Activated CD4-positive, alpha-beta T cell treated with anti-CD3 and anti-CD28 coated beads, Interleukin-2, Interleukin-4, amounts not matched to agents 100 ng/mL and 50 ng/mL, durations not matched to agents 16 hours and 8 hours (primary cell): Measurements from ENCODE around the gene FCRLA.
"Not testable (repeated sequence)": the region's sequence is repeated elsewhere in the genome, so short reads cannot be mapped to it uniquely, and the experiment has no call there.

Experiments used
- DNase-seq: peaks from one replicate; pipeline ENCODE4 v3.0.0-alpha.2; 2020; ENCODE audit warnings: low spot score

The FCRLA gene, protein sequence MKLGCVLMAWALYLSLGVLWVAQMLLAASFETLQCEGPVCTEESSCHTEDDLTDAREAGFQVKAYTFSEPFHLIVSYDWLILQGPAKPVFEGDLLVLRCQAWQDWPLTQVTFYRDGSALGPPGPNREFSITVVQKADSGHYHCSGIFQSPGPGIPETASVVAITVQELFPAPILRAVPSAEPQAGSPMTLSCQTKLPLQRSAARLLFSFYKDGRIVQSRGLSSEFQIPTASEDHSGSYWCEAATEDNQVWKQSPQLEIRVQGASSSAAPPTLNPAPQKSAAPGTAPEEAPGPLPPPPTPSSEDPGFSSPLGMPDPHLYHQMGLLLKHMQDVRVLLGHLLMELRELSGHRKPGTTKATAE

DNA sequence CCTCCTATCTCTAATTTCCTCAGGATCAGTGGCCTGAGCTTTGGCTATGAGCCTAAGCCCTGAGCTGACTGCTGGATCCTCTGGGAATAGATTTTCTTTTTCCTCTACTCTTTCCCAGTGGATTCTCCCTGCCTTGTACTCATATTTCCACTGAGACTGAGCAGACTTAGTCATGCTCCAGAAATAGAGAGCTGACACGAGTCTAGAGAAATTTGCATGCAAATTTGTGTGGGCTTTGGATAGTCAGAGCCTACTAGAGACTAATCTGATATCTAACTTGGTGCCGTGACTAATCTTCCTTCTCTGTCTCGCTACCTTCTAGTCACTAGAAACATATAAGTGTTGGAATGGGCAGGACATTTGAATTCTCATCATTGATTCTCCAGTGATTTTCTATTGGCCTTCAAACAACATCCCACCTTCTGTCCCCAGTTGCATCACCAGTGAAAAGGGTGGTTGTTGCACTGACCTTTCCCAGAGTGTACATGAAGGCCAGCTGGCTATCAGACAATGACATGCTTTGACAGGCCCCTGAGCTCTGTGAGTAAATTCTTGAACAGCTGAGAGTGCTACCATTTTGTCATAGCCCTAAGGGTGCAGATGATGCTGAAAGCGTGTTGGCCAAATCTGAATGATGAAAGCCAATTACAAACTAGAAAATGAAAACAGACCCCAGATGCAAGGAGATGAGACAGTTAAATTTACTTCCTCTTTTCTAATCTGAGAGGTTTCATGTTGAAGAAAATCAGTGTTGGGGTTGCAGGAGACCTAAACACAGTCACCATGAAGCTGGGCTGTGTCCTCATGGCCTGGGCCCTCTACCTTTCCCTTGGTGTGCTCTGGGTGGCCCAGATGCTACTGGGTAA is at the start of gene FCRLA:
FCRLA (plus strand) TSS at position 748 of the 866 bp plus-strand sequence; CDS start at position 784, 36 bp downstream.
- no peak for DNase-seq

DNA sequence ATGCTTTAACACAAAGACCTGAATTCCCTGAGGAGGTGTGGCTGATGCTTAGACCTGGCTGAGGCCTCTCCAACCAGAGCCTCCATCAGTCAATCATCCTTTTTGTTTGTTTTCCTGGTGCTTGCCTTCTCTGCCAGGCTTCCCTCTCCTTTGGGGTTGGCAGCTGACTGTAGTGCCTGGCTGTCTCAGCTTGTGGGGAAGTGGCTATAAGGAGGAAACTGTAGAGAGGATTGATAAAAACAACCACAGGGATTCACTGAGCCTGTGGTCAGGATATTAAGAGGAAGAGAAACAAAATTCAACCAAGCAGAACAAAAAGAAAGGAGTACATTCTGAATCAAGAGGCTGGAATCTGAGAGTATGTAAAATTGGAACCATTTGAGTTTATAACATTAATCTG is 48.5 kb upstream of the FCRLA start:
- DNase-seq: not testable (repeated sequence)

DNA sequence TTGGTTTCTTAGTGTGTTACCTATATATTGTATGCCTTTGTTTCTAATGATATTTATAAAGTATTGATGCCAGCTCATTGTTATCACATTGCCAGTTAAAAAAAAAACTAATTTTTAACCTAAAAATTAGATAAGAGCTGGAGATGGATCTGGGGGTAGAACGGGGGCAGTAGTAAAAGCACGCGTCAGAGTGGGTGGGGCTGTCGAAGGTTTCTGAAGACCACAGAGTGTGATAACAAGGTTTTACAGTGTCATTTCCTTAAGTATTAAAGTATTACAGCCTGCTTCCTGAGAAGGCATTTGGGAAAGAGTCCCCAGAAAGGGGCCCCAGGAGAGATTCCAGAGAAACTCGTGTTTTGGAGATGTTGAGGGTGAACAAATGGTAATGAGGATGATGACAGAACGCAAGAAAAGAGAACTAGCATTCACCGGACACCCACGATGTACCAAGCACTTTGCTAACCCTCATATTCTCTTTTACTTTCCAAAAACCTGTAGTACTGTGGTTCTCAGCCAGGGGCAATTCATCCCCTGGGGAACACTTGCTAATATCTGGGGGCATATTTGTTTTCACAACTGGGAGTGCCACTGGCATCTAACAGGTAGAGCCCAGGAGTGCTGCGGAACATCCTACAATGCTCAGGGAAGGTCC is 45.2 kb upstream of the FCRLA start:
- DNase-seq: not testable (repeated sequence)

DNA sequence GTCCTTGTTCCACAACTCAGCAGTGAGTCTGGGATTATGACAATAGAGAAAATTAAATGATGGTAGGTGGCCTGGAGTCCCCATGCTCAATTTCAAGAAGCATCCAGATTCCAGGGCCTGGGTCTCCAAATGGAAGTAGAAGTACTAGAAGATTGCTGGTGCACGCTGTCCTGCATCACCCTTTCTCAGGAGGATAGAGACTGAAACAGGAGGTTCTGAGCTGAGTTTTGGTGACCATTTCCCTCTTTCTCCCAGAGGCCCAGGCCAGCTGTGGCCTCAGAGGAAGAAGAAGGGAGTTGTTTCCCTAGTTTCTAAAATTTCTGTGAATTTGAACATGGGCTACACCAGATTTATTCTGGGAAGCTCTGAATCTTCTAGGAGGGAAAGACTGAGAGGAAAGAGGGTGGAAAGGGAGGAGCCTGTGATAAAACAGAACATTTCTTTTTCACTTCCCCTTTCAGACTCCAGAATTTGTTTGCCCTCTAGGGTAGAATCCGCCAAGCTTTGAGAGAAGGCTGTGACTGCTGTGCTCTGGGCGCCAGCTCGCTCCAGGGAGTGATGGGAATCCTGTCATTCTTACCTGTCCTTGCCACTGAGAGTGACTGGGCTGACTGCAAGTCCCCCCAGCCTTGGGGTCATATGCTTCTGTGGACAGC is 44.2 kb upstream of the FCRLA start, which contains the start of gene FCGR2B:
FCGR2B (plus strand) TSS at position 460 of the 656 bp plus-strand sequence; CDS start at position 559, 99 bp downstream.
- DNase-seq: not testable (repeated sequence)

DNA sequence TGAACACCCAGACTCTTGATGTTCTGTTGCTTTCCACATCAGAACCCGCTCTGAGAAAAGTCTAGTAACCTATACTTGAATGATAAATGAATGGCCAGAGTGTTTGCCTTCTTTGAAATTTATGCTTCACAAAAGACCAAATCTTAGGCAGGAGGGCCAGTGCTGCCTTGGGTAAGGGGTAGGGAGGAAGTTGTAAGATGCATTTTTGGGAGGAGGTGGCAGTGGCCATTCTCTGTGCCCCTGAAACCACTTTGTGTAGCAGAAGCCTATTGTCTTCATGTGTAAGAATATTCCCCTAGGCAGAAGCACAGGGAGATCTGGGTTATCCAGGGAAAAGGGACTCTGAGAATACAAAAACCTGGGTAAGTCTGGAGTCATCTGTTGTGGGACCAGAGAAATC is 43.5 kb upstream of the FCRLA start:
- not testable (repeated sequence) for DNase-seq

DNA sequence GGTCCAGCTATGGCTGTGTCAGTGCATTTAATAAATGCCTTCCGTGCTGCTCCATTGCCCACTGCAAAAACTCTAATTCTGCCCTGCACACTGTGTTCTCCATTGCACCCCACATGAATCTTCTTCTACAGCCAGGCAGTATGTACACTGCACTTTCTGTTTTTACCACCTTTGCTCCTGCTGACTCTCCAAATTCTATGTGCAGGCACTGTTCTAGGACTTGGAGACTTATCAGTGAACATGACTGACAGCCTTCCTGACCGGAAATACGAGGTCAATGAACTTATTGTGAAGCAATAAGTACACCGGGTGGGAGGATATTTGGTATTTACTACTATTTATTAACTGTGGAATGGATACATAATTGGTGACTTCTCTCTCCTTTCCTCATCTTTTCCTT is 42.3 kb upstream of the FCRLA start:
- DNase-seq: not testable (repeated sequence)

DNA sequence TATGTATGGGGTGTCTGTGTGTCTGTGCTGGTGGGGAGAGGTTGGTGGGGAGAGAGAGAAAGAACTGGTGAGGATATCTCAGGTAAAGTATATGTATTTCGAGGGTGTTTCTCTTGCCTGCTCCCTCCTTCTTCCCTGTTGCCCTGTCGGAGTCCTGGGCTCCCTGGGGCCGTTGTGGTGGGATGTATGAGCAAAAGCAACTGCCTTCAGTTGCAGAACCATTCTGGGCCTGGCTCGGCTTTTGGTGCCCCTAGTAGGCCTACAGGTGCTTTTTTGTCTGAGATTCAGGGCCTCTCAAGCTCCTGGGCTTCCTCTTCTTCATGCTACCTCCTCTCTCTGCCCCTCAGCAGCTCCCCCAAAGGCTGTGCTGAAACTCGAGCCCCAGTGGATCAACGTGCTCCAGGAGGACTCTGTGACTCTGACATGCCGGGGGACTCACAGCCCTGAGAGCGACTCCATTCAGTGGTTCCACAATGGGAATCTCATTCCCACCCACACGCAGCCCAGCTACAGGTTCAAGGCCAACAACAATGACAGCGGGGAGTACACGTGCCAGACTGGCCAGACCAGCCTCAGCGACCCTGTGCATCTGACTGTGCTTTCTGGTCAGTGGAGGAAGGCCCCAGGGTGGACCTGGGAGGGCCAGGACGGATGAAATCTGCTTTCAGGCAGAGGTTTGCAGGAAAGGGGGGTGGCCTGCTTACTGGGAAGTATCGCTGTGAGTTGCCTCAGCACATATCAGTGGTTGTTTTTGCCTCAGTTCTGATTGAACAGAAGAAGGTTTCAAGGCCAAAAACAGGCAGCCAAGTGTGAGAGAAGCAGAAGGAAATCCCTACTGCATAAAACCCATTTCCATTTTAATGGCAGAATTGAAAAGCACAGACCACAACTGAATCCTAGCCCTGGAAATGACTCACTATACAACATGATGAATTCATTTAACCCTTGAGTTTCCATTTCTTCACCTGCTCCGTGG is 35.7 kb upstream of the FCRLA start:
- DNase-seq: peak; percentile 23

DNA sequence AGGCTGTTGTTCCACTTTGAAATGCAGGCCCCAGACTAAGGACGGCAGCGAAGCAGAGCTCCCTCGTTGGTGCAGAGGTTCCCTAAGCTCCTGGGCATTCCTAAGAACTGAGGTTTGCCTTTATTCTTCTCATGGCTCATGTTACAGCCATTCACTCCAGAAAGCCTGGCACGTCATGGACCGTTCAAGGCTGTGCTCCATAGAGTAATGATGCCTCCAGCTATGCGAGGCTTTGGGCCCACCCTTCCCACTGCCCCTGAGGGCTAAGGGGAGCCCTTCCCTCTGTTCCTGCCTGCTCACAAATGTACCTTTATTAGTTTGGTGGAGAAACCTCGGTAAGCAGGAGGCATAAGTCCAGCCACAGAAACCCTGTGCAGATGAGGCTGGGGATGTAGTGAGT is 33.6 kb upstream of the FCRLA start:
- not testable (repeated sequence) for DNase-seq

DNA sequence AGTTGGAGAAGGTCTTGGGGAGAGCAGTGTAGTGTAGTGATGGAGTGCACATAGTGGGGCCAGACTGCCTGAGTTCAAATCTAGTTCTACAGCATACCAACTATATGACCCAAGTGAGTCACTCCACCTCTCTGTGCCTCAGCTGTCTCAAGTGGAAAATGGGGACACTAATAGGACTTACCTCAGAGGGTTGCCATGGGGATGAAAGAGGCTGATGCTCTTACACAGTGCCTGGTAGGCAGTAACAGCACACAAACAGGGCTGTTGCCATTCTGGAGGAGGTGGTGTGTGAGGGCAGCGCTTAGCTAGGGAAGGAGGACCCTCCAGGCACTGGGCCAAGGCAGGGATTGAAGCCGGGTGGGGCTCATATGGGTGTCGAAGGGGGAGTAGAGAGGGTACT is 32.6 kb upstream of the FCRLA start:
- DNase-seq: not testable (repeated sequence)

DNA sequence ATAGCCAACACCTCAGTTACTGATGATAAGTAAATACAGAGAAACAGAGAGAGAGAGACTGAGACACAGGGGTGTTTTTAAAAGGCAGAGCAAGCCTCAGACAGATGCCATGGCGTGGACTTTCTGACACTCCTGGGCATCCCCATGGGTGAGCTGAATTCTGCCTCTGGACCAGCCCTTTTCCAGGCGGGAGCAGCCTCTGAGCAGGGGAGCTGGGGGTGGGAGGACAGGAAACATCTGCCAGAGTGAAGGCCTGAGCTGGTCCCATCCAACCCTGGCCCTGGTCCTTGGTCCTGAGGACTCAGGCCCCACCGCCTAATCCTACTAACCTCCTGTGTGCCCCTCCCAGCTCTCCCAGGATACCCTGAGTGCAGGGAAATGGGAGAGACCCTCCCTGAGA is 32.1 kb upstream of the FCRLA start:
- not testable (repeated sequence) for DNase-seq

DNA sequence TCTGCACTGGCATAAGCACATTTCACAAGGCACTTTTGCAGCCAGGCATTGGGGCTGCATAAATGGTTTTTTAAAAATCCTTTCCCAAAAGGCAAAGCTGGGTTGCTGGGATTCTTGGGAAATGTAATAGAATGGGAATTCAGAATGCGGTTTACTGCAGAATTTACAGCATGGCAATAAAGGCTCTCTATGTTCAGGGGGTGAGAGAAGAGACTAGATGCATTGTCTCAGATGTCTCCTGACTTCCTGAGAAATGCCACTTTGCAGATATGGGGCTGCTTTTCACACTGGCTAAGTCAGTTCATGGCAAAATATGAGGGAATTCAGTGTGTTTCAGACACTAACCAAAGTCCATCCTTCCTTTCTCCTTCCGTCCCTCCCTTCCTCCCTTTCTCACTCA is 30.6 kb upstream of the FCRLA start:
- DNase-seq: no peak

DNA sequence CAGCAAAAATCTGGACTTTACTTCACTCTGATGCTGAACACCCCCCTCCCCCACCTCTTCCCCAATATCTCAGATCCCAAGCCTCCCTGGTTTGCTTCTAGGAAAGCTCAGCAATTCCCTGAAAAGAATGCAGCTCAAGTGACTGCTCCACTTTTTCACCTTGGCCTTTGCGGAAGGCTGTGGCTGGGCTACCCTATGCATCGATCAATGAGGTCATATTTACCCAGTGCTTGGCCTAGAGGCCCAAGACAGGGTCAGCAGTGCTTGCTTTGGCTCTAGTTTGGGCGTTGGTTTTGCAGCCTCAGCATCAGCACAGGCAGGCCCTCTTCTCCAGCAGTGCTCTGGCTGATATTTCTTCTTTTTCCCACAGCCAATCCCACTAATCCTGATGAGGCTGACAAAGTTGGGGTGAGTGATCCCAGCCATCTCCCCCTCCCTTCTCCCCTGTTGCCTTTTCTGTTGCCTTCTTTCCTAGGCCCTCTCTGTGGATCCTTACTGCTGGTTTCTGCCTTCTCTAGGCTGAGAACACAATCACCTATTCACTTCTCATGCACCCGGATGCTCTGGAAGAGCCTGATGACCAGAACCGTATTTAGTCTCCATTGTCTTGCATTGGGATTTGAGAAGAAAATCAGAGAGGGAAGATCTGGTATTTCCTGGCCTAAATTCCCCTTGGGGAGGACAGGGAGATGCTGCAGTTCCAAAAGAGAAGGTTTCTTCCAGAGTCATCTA is 29.9 kb upstream of the FCRLA start:
- no peak for DNase-seq

DNA sequence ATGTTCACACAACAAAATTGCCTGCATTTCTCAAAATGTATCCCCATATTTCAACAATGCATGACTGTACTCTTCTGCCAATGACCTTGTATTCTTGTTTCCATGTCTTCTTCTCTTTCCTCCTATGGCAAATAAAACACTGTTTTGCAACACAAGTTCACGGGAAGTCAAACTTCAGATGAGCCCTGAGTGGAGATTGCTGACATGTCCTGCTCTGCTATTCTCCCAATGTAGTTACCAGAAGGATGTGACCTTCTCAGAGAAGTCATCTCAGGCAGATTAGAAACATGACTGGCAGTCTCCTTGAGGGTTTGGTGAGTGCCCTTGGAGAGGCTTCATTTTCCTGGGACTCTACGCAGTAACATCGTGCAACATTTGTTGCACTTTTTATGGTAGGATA is 28.5 kb upstream of the FCRLA start:
- DNase-seq: no peak

DNA sequence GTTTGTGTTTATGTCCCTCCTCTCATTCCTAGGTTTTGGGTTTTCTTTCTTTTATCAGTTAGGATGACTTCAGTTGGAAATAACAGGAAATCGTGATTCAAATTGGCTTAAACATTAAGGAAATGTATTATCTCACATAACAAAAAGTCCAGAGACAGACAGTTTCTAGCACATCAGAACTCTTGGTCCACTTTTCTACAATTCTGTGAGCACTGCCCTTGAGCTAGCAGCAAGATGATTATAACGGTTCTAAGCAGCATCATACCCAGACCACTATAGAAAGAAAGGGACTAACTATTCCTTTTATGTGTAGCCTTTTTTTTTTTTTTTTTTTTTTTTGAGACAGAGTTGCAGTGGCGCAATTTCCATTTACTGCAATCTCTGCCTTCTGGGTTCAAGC is 25.1 kb upstream of the FCRLA start:
- no peak for DNase-seq

DNA sequence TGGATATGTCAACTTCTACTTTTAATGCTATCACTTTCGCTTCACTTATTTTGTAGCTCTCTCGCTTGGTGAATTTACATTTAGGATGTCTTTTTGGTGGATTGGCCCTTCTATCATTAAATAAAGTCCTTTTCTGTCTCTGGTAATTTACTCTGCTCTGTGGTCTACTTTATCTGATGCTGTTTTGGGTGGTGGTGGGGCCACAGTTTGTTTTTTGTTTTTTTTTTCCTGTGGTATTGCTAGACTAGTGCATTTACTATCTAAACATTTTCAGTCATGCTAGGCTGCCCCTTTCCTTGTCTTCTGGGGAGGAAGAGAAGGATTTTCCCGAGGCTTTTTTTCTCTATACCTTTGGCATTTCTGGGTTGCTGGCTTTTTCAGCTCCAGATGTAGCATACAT is 18.1 kb upstream of the FCRLA start:
- DNase-seq: no peak

DNA sequence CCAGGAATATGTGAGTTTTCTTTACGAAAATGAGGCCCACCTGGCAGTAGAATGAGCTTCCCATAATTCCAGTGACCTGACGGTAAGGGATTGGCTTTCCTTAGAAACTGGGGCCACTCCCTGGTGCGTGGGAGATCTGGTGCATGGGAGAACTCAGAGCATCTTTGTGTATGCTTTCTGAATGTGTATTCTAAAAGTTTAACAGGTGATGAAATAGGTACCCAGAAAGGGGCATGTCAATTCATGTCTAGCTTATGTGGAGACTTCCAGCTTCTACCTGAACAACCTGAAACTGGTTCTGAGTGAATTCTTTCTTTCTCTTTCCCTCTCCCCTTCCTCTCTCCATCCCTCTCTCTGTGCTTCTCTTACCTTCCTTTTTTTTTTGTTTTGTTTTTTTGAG is 15.2 kb upstream of the FCRLA start:
- DNase-seq: no peak

DNA sequence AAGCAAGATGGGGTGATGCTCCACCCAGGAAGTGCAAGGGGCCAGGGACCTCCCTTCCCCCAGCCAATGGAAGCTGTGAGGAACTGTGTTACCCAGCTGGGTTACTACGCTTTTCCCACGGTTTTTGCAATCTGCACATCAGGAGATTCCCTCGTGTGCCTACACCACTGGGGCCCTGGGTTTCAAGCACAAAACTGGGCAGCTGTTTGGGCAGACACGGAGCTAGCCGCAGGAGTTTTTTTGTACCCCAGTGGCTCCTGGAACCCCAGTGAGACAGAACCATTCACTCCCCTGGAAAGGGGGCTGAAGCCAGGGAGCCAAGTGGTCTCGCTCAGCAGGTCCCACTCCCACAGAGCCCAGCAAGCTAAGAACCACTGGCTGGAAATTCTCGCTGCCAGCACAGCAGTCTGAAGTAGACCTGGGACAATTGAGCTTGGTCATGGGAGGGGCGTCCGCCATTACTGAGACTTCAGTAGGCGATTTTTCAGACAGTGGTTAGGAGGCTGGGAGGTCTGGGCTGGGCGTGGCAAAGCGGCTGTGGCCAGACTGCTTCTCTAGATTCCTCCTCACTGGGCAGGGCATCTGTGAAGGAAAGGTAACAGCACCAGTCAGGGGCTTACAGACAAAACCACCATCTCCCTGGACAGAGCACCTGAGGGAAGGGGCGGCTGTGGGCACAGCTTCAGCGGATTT is 13.9 kb upstream of the FCRLA start:
- DNase-seq: not testable (repeated sequence)

DNA sequence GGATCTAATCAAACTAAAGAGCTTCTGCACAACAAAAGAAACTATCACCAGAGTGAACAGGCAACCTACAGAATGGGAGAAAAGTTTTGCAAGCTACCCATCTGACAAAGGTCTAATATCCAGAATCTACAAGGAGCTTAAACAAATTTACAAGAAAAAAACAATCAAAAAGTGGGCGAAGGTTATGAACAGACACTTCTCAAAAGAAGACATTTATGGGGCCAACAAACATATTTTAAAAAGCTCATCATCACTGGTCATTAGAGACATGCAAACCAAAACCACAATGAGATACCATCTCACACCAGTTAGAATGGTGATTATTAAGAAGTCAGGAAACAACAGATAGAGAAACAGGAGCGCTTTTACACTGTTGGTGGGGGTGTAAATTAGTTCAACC is 8.7 kb upstream of the FCRLA start:
- not testable (repeated sequence) for DNase-seq

DNA sequence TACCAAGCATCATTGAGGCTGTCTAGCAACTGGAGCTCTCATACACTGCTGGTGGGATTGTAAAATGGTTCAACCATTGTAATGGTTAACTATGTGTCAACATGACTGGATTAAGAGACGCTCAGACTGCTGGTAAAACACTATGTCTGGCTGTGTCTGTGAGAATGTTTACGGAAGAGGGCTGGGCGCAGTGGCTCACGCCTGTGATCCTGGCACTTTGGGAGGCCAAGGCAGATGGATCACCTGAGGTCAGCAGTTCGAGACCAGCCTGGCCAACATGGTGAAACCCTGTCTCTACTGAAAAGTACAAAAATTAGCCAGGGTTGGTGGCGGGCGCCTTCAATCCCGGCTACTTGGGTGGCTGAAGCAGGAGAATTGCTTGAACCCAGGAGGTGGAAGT is 4.8 kb upstream of the FCRLA start:
- DNase-seq: no peak
